D341Med (cell line): ENCODE results near the gene CALM1.

ENCODE experiments used
- DNase-seq: peaks from one replicate; pipeline ENCODE4 v3.0.0; 2012; ENCODE audit warnings: low spot score

CALM1 gene

GRCh38 chr14:90409209-90409730, 12.4 kb downstream of the CALM1 start:
- no peak for DNase-seq

- no peak for DNase-seq
Observed at GRCh38 chr14:90412058-90412457, 15.2 kb downstream of the CALM1 start.

- no peak for DNase-seq
Observed at GRCh38 chr14:90416720-90417119, 19.9 kb downstream of the CALM1 start.

- DNase-seq, result no peak
Observed at GRCh38 chr14:90418053-90418452, 21.2 kb downstream of the CALM1 start.

GRCh38 chr14:90419200-90419599, 22.4 kb downstream of the CALM1 start:
- no peak for DNase-seq

- no peak for DNase-seq
Observed at GRCh38 chr14:90421001-90421631, 24.3 kb downstream of the CALM1 start.

- no peak for DNase-seq
Observed at GRCh38 chr14:90421632-90422020, 24.8 kb downstream of the CALM1 start.

GRCh38 chr14:90423166-90423565, 26.3 kb downstream of the CALM1 start:
- no peak for DNase-seq

- DNase-seq, result no peak
Observed at GRCh38 chr14:90424075-90424474, 27.2 kb downstream of the CALM1 start.

- DNase-seq, result no peak
Observed at GRCh38 chr14:90424686-90425372, 28.0 kb downstream of the CALM1 start.

- no peak for DNase-seq
Observed at GRCh38 chr14:90425373-90425879, 28.6 kb downstream of the CALM1 start.

- no peak for DNase-seq
Observed at GRCh38 chr14:90426031-90426540, 29.3 kb downstream of the CALM1 start.

GRCh38 chr14:90426663-90427062, 29.8 kb downstream of the CALM1 start:
- DNase-seq, result no peak

- no peak for DNase-seq
Observed at GRCh38 chr14:90427848-90428426, 31.1 kb downstream of the CALM1 start.

- DNase-seq, result peak; percentile 27
Observed at GRCh38 chr14:90428676-90429075, 31.8 kb downstream of the CALM1 start.

- peak; percentile 4 for DNase-seq
Observed at GRCh38 chr14:90429236-90429635, 32.4 kb downstream of the CALM1 start.

- DNase-seq, result no peak
Observed at GRCh38 chr14:90429754-90430153, 32.9 kb downstream of the CALM1 start.

GRCh38 chr14:90434370-90435020, 37.7 kb downstream of the CALM1 start:
- DNase-seq, result no peak

GRCh38 chr14:90438841-90439240, 42.0 kb downstream of the CALM1 start:
- DNase-seq, result no peak

- DNase-seq, result no peak
Observed at GRCh38 chr14:90440021-90440451, 43.2 kb downstream of the CALM1 start.

GRCh38 chr14:90440592-90440991, 43.8 kb downstream of the CALM1 start:
- no peak for DNase-seq

- no peak for DNase-seq
Observed at GRCh38 chr14:90442388-90442787, 45.6 kb downstream of the CALM1 start.
